GM10266 (cell line): ENCODE results near the gene ANKS1B.

Experiments
- DNase-seq: peaks from one replicate; pipeline ENCODE4 v3.0.0; 2012; ENCODE audit errors: extremely low spot score
- TF ChIP-seq, protein P1 (sequence below): IDR thresholded peaks from 2 replicates; pipeline ENCODE4 v1.5.1; 2012; ENCODE audit warnings: mild to moderate bottlenecking, low read depth; ENCODE audit not compliant: control insufficient read depth, insufficient read depth; ENCODE audit errors: missing control alignments

Gene ANKS1B

DNA sequence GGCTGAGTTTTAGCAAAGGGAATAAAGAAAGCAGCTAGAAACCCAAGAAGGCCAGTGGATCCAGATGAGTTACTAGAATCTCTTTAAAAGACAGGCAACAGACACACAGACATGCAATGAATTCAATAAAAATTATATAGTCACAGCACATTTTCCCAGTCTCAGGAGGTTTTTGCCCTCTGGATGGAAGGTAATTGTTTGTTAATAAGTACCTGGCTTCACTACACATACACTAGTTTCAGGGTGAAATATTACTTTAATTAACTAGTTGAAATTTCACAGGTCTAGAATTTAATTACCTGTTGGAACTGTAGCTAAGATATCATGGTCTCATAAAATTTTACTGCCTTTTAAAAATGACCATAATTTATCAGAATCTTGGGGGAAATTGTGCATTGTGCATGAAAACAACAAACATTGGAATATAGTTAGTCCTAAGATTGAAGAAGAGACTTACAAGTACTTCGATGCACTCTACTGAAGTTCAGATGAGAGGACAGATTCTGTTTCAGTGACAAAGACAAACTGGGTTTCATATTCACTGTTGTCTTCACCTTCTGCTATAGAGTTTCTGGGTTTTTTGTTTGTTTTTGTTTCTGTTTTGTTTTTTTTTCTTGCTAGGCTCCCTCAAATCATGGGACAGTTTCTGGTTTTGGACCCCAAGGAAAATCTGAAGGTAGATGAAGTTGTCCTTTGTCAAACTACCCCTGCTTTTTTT lies 614.2 kb downstream of the ANKS1B start:
- TF ChIP-seq, protein P1, sequence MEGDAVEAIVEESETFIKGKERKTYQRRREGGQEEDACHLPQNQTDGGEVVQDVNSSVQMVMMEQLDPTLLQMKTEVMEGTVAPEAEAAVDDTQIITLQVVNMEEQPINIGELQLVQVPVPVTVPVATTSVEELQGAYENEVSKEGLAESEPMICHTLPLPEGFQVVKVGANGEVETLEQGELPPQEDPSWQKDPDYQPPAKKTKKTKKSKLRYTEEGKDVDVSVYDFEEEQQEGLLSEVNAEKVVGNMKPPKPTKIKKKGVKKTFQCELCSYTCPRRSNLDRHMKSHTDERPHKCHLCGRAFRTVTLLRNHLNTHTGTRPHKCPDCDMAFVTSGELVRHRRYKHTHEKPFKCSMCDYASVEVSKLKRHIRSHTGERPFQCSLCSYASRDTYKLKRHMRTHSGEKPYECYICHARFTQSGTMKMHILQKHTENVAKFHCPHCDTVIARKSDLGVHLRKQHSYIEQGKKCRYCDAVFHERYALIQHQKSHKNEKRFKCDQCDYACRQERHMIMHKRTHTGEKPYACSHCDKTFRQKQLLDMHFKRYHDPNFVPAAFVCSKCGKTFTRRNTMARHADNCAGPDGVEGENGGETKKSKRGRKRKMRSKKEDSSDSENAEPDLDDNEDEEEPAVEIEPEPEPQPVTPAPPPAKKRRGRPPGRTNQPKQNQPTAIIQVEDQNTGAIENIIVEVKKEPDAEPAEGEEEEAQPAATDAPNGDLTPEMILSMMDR = no peak
- no peak for DNase-seq

DNA sequence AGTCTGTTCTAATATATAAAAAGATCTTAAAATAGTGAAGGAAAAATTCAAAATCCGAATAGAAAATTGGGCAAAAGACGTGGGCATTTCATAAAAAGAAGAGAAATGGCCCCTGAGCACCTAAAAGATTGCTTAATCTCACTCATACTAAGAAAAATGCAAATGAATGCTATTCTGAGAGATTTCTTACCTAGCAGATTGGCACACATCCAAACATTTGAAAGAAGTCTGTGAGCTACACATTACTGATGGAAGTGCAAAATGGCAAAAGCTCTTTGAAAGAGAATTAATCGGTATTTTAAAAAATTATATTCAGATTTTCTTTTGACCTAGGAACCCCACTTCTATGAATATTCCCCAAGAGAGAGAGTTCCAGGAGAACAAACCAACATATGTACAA lies 617.6 kb downstream of the ANKS1B start:
- TF ChIP-seq, protein P1 = no peak
- DNase-seq = no peak

DNA sequence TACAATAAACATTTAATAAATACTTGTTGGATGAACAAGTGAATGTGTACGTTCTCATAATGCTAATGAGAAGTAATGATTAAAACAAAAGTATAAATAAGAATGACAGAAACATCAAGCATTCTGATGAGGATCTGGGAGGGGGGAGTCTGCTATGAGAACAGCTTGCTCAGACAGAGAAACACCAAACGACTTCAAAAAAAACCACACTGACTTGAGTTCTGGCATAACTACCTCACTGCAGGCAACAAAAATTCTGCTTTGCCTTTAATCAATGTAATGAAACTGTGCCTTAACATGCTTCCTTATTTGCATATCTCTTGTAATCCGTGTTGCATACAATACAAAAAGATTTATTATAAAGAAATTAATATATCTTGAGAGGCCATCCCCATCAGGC lies 632.5 kb downstream of the ANKS1B start:
- DNase-seq = no peak

DNA sequence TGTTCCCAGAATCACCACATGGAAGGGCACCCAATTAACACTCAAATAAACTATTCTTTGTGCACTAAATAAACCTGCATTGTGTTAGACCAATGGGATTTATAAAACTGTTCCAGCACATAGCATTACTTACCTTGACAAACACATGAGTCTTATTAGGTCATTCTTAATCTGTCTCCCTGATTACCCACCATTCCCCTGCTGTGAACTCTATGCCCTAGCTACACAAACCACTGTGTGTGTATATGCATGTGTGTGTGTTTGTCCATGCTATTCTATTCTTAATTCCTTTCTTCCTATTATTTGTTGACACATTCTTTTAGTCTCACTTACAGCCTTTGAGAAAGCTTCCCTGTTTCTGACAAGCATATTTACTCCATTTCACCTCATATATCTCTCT lies 640.8 kb downstream of the ANKS1B start:
- DNase-seq = no peak
- TF ChIP-seq, protein P1 = no peak

More for the DNA sequence above, 632.5 kb downstream of the ANKS1B start:
- TF ChIP-seq, protein P1 = no peak

DNA sequence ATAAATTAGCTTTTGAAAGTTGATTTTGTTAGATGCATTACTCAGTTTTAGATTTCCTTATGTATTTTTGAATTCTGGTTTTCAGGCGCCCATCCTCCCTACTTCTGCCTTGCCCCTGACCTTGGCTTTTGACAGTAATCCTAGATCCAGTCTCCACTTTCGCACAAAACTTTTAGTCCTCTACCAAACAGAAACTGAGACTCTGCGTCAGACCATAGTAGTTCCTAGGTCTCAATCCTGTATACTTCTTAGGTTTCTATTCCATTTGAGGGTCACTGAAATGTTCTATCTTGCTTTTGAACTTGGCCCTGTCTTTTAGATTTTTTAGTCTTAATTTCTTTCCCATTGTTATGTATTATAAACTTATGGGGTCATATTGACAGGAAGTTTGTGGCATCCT lies 645.1 kb downstream of the ANKS1B start:
- no peak for DNase-seq
- TF ChIP-seq, protein P1 = no peak

DNA sequence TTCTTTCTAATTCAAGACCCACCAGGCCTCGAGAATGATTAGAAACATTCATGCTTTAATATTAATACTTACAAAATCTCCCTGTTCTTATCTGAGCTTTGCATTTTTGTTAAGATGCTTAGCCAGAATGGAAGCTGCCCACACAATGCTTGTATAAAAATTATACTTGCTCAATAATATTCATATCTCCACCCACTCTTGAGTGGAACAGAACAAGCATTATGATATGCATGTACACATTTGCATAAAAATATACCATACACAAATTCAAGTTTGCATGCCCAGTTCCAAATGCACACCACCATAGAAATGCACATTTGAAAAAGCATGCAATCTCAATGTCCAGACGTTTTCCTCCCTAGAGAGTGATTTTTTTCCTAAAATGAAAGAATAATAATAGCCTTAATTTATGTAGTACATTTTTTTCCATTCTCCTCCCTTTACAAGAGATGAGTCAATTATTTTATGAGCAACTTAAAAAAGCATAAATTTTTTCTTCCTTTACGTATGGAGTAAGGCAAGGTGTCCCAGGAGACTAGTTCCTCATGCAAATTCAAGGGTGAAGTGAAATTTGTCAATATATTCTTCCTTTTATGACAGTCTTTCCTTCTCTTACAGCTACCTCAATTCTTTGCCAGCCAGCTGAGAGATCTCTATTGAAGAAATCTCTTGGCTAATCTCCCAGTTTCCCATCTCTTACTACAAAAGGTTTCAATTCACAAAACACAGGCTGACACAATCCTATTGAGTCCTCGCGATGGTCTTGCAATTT lies 650.3 kb downstream of the ANKS1B start:
- no peak for DNase-seq
- TF ChIP-seq, protein P1 = no peak
